Measurements from ENCODE around the gene LCP1. TPM values are rescaled to one million over a fixed set of nuclear protein-coding genes. Genes with fewer than 3 reads are reported as not detected.
"Not testable (repeated sequence)": the region's sequence is repeated elsewhere in the genome, so short reads cannot be mapped to it uniquely, and the experiment has no call there.

Gene LCP1
- total RNA-seq (2022) (32.1 and 37.8 TPM in 2 replicates), Bru-seq, nascent RNA (percentile 59 among the genes with signal in this experiment), BruChase-seq, experiment 1, labeled RNA remaining after a 2-hour chase (percentile 56 among the genes with signal in this experiment), BruChase-seq, experiment 2, labeled RNA remaining after a 6-hour chase (percentile 72 among the genes with signal in this experiment)
- long read RNA-seq, transcript LCP1-201 (16 exons, 3,787 nt) = major isoform, 135 of 153 reads
- long read RNA-seq, partial matches to known transcripts = 1 of 153 reads
- long read RNA-seq, other reads (novel, unspliced or antisense) = 17 of 153 reads

DNA sequence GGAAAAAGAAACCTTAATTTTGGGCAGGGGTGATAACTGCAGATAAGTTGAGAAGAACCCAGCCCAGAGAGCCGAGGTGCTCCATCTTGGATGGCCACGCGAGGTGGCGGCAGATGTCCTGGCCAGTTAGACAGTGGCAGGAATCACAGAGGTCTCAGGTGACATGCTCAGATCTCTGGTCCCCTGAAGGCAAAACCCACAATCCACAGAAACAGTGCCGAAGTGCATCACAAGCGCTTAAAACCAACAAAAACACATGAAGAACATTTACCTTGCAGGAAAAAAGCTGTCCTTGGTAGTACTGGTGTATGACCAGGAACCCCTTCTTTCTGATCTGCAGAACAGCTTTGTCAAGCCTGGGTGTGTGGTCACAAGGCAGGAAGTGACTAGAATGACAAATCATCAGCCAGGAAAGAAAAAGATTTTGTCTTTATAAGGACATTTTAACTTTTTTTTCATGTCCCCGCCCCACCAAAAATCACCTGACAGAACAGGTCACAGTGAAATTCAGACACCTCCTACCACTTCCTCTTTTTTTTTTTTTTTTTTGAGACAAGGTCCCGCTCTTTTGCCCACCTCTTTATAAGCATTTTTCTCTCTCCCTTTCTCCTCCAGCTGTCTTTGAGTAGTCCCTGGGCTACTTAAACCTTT, at the start of gene LCP1:
TSS of gene LCP1 (minus strand) at position 338 of the 651 bp plus-strand sequence. CDS start 22,515 bp downstream, outside the sequence.
- peak within 1 kb of the TSS; percentile 27 for H3K27ac Mint-ChIP-seq (ENCODE audit: unreplicated experiment)
- Histone ChIP-seq H3K4me3 (ENCODE audit: low read depth, low read length) (peak within 1 kb of the TSS; percentile 41), H3K27me3 (replicated peaks; ENCODE audit: control insufficient read depth, insufficient read depth, low read length) (no peaks in the 10 kb centered on the region), H3K9me3 (no peaks in the 10 kb centered on the region), H3K4me1 (peaks cover 14% of the 10 kb centered on the region), H3K36me3 (ENCODE audit: control insufficient read depth, insufficient read depth, low read length) (no peaks in the 10 kb centered on the region)
- H3K27me3 Mint-ChIP-seq (ENCODE audit: insufficient read depth, unreplicated experiment) = no peaks in the 10 kb centered on the region
- TF ChIP-seq, protein P1, sequence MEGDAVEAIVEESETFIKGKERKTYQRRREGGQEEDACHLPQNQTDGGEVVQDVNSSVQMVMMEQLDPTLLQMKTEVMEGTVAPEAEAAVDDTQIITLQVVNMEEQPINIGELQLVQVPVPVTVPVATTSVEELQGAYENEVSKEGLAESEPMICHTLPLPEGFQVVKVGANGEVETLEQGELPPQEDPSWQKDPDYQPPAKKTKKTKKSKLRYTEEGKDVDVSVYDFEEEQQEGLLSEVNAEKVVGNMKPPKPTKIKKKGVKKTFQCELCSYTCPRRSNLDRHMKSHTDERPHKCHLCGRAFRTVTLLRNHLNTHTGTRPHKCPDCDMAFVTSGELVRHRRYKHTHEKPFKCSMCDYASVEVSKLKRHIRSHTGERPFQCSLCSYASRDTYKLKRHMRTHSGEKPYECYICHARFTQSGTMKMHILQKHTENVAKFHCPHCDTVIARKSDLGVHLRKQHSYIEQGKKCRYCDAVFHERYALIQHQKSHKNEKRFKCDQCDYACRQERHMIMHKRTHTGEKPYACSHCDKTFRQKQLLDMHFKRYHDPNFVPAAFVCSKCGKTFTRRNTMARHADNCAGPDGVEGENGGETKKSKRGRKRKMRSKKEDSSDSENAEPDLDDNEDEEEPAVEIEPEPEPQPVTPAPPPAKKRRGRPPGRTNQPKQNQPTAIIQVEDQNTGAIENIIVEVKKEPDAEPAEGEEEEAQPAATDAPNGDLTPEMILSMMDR (IDR thresholded peaks at IDR 0.05; ENCODE audit: insufficient read depth in 1 of 2, low read depth in 1 of 2, low read length in 1 of 2, severe bottlenecking in 1 of 2, unreplicated experiment in 1 of 2) = no peak
- POLR2A ChIA-PET = interaction anchor here (0.6 kb wide), 1 partner anchor 30 kb away, joined by 5 read pairs; no protein-coding TSS in a partner anchor
- no peaks in the 10 kb centered on the region for H3K9me3 Mint-ChIP-seq (ENCODE audit: unreplicated experiment)
- H3K36me3 Mint-ChIP-seq (ENCODE audit: insufficient read depth, unreplicated experiment) = no peaks in the 10 kb centered on the region
- CTCF ChIA-PET = no interaction called here
- peaks cover 19% of the 10 kb centered on the region for H3K4me1 Mint-ChIP-seq (ENCODE audit: low read depth, unreplicated experiment)
- peak in 1 of 2 experiments; percentile 30 for DNase-seq
- no TSS peak for BruUV-seq (replicated peaks)
- peak within 1 kb of the TSS; percentile 39 for H3K4me3 Mint-ChIP-seq (ENCODE audit: unreplicated experiment)
- intact Hi-C loops (cut with micrococcal nuclease; ENCODE audit: unreplicated experiment) = no loop called here

DNA sequence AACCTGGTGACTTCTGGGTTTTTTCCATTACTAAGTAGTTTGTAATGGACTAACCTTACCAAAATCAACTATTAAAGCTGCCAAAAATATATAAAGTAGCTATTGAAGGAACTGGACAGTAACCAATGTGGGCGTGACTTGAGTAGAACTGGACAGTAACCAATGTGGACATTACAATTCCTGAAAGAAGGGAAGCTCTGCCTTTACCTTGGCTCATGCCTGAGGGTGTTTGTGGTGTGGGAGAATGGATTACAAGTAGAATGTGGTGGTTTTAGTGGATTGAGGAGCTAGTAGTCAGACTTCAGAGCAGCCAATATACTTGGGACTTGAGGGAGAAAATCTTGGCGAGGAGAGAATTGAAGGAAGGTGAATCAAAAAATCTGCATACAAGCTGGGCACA, 47.3 kb upstream of the LCP1 start:
- Mint-ChIP-seq H3K9me3 (ENCODE audit: unreplicated experiment) (peaks cover 26% of the 10 kb centered on the region), H3K27ac (ENCODE audit: unreplicated experiment) (no peak overlapping the region), H3K4me3 (ENCODE audit: unreplicated experiment) (no peak overlapping the region), H3K27me3 (ENCODE audit: insufficient read depth, unreplicated experiment) (peaks cover 4% of the 10 kb centered on the region), H3K4me1 (ENCODE audit: low read depth, unreplicated experiment) (no peaks in the 10 kb centered on the region), H3K36me3 (ENCODE audit: insufficient read depth, unreplicated experiment) (no peaks in the 10 kb centered on the region)
- Histone ChIP-seq H3K36me3 (ENCODE audit: control insufficient read depth, insufficient read depth, low read length) (no peaks in the 10 kb centered on the region), H3K4me1 (no peaks in the 10 kb centered on the region), H3K4me3 (ENCODE audit: low read depth, low read length) (no peak overlapping the region), H3K9me3 (peaks cover 5% of the 10 kb centered on the region; the same call in 1 of the 2 replicates), H3K27me3 (replicated peaks; ENCODE audit: control insufficient read depth, insufficient read depth, low read length) (no peaks in the 10 kb centered on the region)
- intact Hi-C loops (cut with micrococcal nuclease; ENCODE audit: unreplicated experiment) = no loop called here
- CTCF ChIA-PET = no interaction called here
- POLR2A ChIA-PET = no interaction called here
- TF ChIP-seq, protein P1 (IDR thresholded peaks at IDR 0.05; ENCODE audit: insufficient read depth in 1 of 2, low read depth in 1 of 2, low read length in 1 of 2, severe bottlenecking in 1 of 2, unreplicated experiment in 1 of 2) = no peak
- no TSS peak for BruUV-seq (replicated peaks)
- no peak for DNase-seq

DNA sequence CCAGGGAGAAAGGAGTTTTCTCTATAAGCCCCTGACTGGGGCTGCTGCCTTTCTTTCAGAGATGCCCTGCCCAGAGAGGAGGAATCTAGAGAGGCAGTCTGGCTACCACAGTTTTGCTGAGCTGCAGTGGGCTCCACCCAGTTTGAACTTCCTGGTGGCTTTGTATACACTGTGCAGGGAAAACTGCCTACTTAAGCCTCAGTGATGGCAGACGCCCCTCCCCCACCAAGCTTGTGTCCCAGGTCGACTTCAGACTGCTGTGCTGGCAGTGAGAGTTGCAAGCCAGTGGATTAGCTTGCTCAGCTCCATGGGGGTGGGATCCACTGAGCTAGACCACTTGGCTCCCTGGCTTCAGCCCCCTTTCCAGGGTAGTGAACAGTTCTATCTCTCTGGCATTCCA, 38.3 kb upstream of the LCP1 start:
- Histone ChIP-seq H3K9me3 (peaks cover 14% of the 10 kb centered on the region), H3K4me1 (peaks cover 11% of the 10 kb centered on the region; the same call in 1 of the 2 replicates)
- H3K4me3 Mint-ChIP-seq (ENCODE audit: unreplicated experiment); H3K27ac Mint-ChIP-seq (ENCODE audit: unreplicated experiment); intact Hi-C loops (cut with micrococcal nuclease; ENCODE audit: unreplicated experiment); H3K9me3 Mint-ChIP-seq (ENCODE audit: unreplicated experiment); H3K4me1 Mint-ChIP-seq (ENCODE audit: low read depth, unreplicated experiment); H3K36me3 ChIP-seq (ENCODE audit: control insufficient read depth, insufficient read depth, low read length); CTCF ChIA-PET; POLR2A ChIA-PET; H3K4me3 ChIP-seq (ENCODE audit: low read depth, low read length); BruUV-seq (replicated peaks); H3K27me3 ChIP-seq (replicated peaks; ENCODE audit: control insufficient read depth, insufficient read depth, low read length); H3K36me3 Mint-ChIP-seq (ENCODE audit: insufficient read depth, unreplicated experiment); H3K27me3 Mint-ChIP-seq (ENCODE audit: insufficient read depth, unreplicated experiment): not testable (repeated sequence)
- DNase-seq = peak; percentile 67 to 80

- H3K27ac Mint-ChIP-seq (ENCODE audit: unreplicated experiment); DNase-seq; H3K4me1 ChIP-seq; H3K36me3 ChIP-seq (ENCODE audit: control insufficient read depth, insufficient read depth, low read length); H3K4me1 Mint-ChIP-seq (ENCODE audit: low read depth, unreplicated experiment); H3K4me3 ChIP-seq (ENCODE audit: low read depth, low read length); intact Hi-C loops (cut with micrococcal nuclease; ENCODE audit: unreplicated experiment); BruUV-seq (replicated peaks); H3K27me3 ChIP-seq (replicated peaks; ENCODE audit: control insufficient read depth, insufficient read depth, low read length); H3K4me3 Mint-ChIP-seq (ENCODE audit: unreplicated experiment); POLR2A ChIA-PET; H3K9me3 Mint-ChIP-seq (ENCODE audit: unreplicated experiment); H3K9me3 ChIP-seq; CTCF ChIA-PET; H3K36me3 Mint-ChIP-seq (ENCODE audit: insufficient read depth, unreplicated experiment); H3K27me3 Mint-ChIP-seq (ENCODE audit: insufficient read depth, unreplicated experiment): not testable (repeated sequence)
These were observed 32.8 kb upstream of the LCP1 start for GRCh38 chr13:46214741-46215140.
